ENCODE results near the gene NDUFAF5. TPM values are rescaled to one million over a fixed set of nuclear protein-coding genes. Genes with fewer than 3 reads are reported as not detected.

Gene NDUFAF5
- total RNA-seq, 1 experiment from 2014 or later = 16.3 TPM

GRCh38 chr20:13868331-13868730, 83.5 kb downstream of the NDUFAF5 start:
- no peak overlapping the region for H3K27ac Mint-ChIP-seq (ENCODE audit: unreplicated experiment)
- no TSS peak for BruUV-seq (replicated peaks)
- H3K4me1 Mint-ChIP-seq (ENCODE audit: low read depth, unreplicated experiment) = no peaks in the 10 kb centered on the region
- CTCF ChIA-PET = no interaction called here
- H3K36me3 Mint-ChIP-seq (ENCODE audit: insufficient read depth, unreplicated experiment) = no peaks in the 10 kb centered on the region
- H3K9me3 Mint-ChIP-seq (ENCODE audit: low read depth, unreplicated experiment) = no peaks in the 10 kb centered on the region
- H3K4me3 Mint-ChIP-seq (ENCODE audit: low read depth, unreplicated experiment) = no peak overlapping the region
- peaks cover 14% of the 10 kb centered on the region for H3K27me3 Mint-ChIP-seq (ENCODE audit: unreplicated experiment)
- no peak for TF ChIP-seq CTCF (IDR thresholded peaks at IDR 0.05; ENCODE audit: unreplicated experiment)
- intact Hi-C loops (cut with micrococcal nuclease; ENCODE audit: unreplicated experiment) = no loop called here
- no peak for DNase-seq

- CTCF ChIA-PET = interaction anchor here (0.7 kb wide), 1 partner anchor 56 kb away, joined by 6 read pairs; no protein-coding TSS in a partner anchor
- no peaks in the 10 kb centered on the region for H3K4me1 Mint-ChIP-seq (ENCODE audit: low read depth, unreplicated experiment)
- DNase-seq = no peak
- no peak for TF ChIP-seq CTCF (IDR thresholded peaks at IDR 0.05; ENCODE audit: unreplicated experiment)
- no peak overlapping the region for H3K4me3 Mint-ChIP-seq (ENCODE audit: low read depth, unreplicated experiment)
- no peaks in the 10 kb centered on the region for H3K36me3 Mint-ChIP-seq (ENCODE audit: insufficient read depth, unreplicated experiment)
- intact Hi-C loops (cut with micrococcal nuclease; ENCODE audit: unreplicated experiment) = no loop called here
- peaks cover 11% of the 10 kb centered on the region for H3K27me3 Mint-ChIP-seq (ENCODE audit: unreplicated experiment)
- no peak overlapping the region for H3K27ac Mint-ChIP-seq (ENCODE audit: unreplicated experiment)
- no peaks in the 10 kb centered on the region for H3K9me3 Mint-ChIP-seq (ENCODE audit: low read depth, unreplicated experiment)
- BruUV-seq (replicated peaks) = no TSS peak
Measured at GRCh38 chr20:13870170-13870748, 85.4 kb downstream of the NDUFAF5 start.

Other genes with a start within 250 kb of the NDUFAF5 start
- gene TASP1, start 146.1 kb upstream of the NDUFAF5 start, total RNA-seq (2022) = 16.5 and 20.0 TPM in 2 replicates
- gene ESF1, start 109 bp upstream of the NDUFAF5 start, total RNA-seq (2022) = 14.7 and 15.1 TPM in 2 replicates
- not detected in 2 replicates for gene SEL1L2, start 205.6 kb downstream of the NDUFAF5 start, total RNA-seq (2022)
- gene MACROD2, start 210.5 kb downstream of the NDUFAF5 start, total RNA-seq (2022) = 28.1 and 29.4 TPM in 2 replicates